GM19099 (cell line): ENCODE results near the gene PCDHGA2.
"Not testable (repeated sequence)": the region's sequence is repeated elsewhere in the genome, so short reads cannot be mapped to it uniquely, and the experiment has no call there.

Experiments used
- POLR2A ChIP-seq: IDR thresholded peaks from 3 replicates; pipeline ENCODE4 v1.6.1; 2011; ENCODE audit warnings: low read depth; ENCODE audit not compliant: insufficient read length; ENCODE audit errors: extremely low read depth

PCDHGA2 gene

GRCh38 chr5:141371572-141372475, 33.3 kb downstream of the PCDHGA2 start:
- no peak for TF ChIP-seq POLR2A

GRCh38 chr5:141373673-141374317, 35.2 kb downstream of the PCDHGA2 start, which contains the start of gene PCDHGA6:
PCDHGA6 (plus strand) TSS chr5:141373891; CDS start chr5:141374084, 193 bp downstream.
- TF ChIP-seq POLR2A = no peak

GRCh38 chr5:141374627-141375026, 36.1 kb downstream of the PCDHGA2 start:
- TF ChIP-seq POLR2A = no peak

- no peak for TF ChIP-seq POLR2A
Observed at GRCh38 chr5:141382469-141383294, 44.1 kb downstream of the PCDHGA2 start, which contains the start of gene PCDHGA7. PCDHGA7 (plus strand) TSS chr5:141382742; CDS start chr5:141382900, 158 bp downstream.

- TF ChIP-seq POLR2A = no peak
Observed at GRCh38 chr5:141383345-141383744, 44.8 kb downstream of the PCDHGA2 start.

- TF ChIP-seq POLR2A = no peak
Observed at GRCh38 chr5:141384471-141385267, 46.1 kb downstream of the PCDHGA2 start.

GRCh38 chr5:141387557-141388311, 49.2 kb downstream of the PCDHGA2 start, which contains the start of gene PCDHGB4:
PCDHGB4 (plus strand) TSS chr5:141387698; CDS start chr5:141387885, 187 bp downstream.
- TF ChIP-seq POLR2A = not testable (repeated sequence)

GRCh38 chr5:141388661-141389060, 50.1 kb downstream of the PCDHGA2 start:
- no peak for TF ChIP-seq POLR2A

GRCh38 chr5:141389153-141390042, 50.8 kb downstream of the PCDHGA2 start:
- no peak for TF ChIP-seq POLR2A

- TF ChIP-seq POLR2A = no peak
Observed at GRCh38 chr5:141392429-141393198, 54.1 kb downstream of the PCDHGA2 start, which contains the start of gene PCDHGA8. PCDHGA8 (plus strand) TSS chr5:141392633; CDS start chr5:141392814, 181 bp downstream.
